Activated CD8-positive, alpha-beta memory T cell treated with anti-CD3 and anti-CD28 coated beads for 36 hours (primary cell): ENCODE results near the gene NACA2. TPM values are rescaled to one million over a fixed set of nuclear protein-coding genes. Genes with fewer than 3 reads are reported as not detected.
"Not testable (repeated sequence)": the region's sequence is repeated elsewhere in the genome, so short reads cannot be mapped to it uniquely, and the experiment has no call there.

ENCODE experiments used
- CTCF ChIA-PET: fragments of 350-600 bp; sonication (Branson Sonifier 250); formaldehyde crosslinking; loops from one replicate; lab custom pipeline; 2021; ENCODE audit warnings: antibody characterized with exemption; lab: Charles Lee
- POLR2A ChIA-PET: fragments of 350-600 bp; sonication (Branson Sonifier 250); formaldehyde crosslinking; loops from one replicate; lab custom pipeline; 2021; ENCODE audit warnings: antibody characterized with exemption; lab: Charles Lee
- total RNA-seq, 2 experiments: library from RNA; stranded (reverse); gene quantifications; one replicate each; pipeline ENCODE4 v1.2.3, GENCODE V29; 2021

Gene NACA2
- total RNA-seq = not detected

GRCh38 chr17:61591018-61591417 lies at the start of gene NACA2:
NACA2 (minus strand) TSS chr17:61591219; CDS start chr17:61591180, 39 bp downstream.
- ChIA-PET POLR2A (no interaction called here), CTCF (no interaction called here)

DNA sequence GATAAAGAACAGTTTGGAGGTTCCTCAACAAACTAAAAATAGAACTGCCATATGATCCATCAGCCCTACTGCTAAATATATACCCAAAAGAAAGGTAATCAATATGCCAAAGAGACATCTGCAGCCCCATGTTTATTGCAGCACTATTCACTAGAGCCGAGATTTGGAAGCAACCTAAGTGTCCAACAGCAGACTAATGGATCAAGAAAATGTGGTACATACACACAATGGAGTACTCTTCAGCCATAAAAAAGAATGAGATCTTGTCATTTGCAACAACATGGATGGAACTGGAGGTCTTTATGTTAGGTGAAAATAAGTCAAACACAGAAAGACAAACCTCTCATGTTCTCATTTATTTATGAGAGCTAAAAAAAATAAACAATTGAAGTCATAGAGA lies 48.8 kb upstream of the NACA2 start:
- ChIA-PET CTCF (no interaction called here), POLR2A (no interaction called here)

- ChIA-PET CTCF (no interaction called here), POLR2A (no interaction called here)
Observed at GRCh38 chr17:61638087-61638486, 47.1 kb upstream of the NACA2 start.

GRCh38 chr17:61635913-61636432 lies 45.0 kb upstream of the NACA2 start:
- POLR2A ChIA-PET = no interaction called here
- CTCF ChIA-PET = interaction anchor here (0.6 kb wide), 1 partner anchor 451 kb away, joined by 3 read pairs; no protein-coding TSS in a partner anchor

- POLR2A ChIA-PET = no interaction called here
Observed at GRCh38 chr17:61634942-61635538, 44.0 kb upstream of the NACA2 start.

DNA sequence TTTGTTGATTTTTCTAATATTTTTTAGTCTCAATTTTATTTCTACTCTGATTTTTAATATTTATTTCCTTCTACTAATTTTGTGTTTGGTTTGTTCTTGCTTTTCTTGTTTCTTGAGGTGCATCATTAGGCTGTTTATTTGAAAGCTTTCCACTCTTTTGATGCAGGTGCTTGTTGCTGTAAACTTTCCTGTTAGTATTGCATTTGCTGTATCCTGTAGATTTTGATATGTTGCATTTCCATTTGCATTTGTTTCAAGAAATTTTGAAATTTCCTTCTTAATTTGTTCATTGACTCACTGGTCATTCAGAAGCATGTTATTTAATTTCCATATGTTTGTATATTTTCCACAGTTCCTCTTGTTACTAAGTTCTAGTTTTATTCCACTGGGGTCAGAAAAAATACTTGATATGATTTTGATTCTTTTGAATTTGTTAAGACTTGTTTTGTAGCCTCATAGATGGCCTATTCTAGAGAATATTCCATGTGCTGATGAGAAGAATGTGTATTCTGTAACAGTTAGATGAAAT lies 43.1 kb upstream of the NACA2 start:
- ChIA-PET CTCF (interaction anchor here (0.7 kb wide), 1 partner anchor 20 kb away, joined by 3 read pairs; no protein-coding TSS in a partner anchor), POLR2A (no interaction called here)

More at GRCh38 chr17:61634942-61635538, 44.0 kb upstream of the NACA2 start:
- CTCF ChIA-PET = no interaction called here

GRCh38 chr17:61632826-61633225 lies 41.8 kb upstream of the NACA2 start:
- POLR2A ChIA-PET = no interaction called here
- CTCF ChIA-PET = no interaction called here

- ChIA-PET CTCF (no interaction called here), POLR2A (no interaction called here)
Observed at GRCh38 chr17:61631800-61632199, 40.8 kb upstream of the NACA2 start.

DNA sequence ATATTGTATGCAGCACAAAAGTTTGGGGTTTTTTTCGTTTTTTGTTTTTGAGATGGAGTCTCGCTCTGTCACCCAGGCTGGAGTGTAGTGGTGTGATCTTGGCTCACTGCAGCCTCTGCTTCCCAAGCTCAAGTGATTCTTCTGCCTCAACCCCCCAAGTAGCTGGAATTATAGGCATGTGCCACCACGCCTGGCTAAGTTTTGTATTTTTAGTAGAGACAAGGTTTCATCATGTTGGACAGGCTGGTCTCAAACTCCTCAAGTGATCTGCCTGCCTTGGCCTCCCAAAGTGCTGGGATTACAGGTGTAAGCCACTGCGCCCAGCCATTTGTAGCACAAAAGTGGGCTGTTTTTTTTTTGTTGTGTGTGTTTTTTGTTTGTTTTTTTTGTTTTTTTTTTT lies 37.1 kb upstream of the NACA2 start:
- CTCF ChIA-PET = interaction anchor here (0.7 kb wide), 1 partner anchor 787 kb away, joined by 3 read pairs; no protein-coding TSS in a partner anchor
- POLR2A ChIA-PET = not testable (repeated sequence)

GRCh38 chr17:61627658-61628057 lies 36.6 kb upstream of the NACA2 start:
- POLR2A ChIA-PET = no interaction called here
- CTCF ChIA-PET = no interaction called here

DNA sequence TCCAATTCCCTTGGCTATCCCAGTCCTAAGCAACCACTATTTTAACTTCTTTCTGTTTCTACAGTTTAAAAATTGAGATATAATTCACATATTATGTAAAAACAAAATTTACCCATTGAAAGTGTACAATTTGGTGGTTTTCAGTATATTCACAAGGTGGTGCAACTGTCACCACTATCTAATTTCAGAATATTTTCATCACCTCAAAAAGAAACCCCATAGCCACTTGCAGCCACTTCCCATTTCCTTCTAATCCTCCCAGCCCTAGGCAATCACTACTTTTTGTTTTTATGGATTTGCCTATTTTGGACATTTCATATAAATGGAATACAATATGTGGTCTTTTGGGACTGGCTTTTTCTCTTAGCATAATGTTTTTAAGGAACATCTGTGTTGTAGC lies 36.1 kb upstream of the NACA2 start:
- POLR2A ChIA-PET = no interaction called here

DNA sequence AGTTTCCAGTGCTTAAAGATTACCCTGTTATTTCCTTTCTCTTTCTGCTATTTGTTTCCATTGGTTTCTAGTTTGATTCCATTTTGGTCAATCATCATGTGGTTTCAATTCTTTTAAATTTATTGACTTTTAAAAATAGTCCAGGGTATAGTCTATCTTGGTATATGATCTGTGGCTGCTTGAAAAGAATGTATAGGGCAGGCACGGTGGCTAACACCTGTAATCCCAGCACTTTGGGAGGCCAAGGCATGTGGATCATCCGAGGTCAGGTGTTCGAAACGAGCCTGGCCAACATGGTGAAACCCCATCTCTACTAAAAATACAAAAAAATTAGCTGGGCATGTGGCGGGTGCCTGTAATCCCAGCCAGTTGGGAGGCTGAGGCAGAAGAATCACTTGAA lies 34.5 kb upstream of the NACA2 start:
- ChIA-PET CTCF (interaction anchor here (0.6 kb wide), 1 partner anchor 483 kb away, joined by 3 read pairs; no protein-coding TSS in a partner anchor), POLR2A (interaction anchor here (0.6 kb wide), 1 partner anchor 849 kb away, joined by 3 read pairs; no protein-coding TSS in a partner anchor)

More for the DNA sequence above, 36.1 kb upstream of the NACA2 start:
- CTCF ChIA-PET = no interaction called here

- CTCF ChIA-PET = interaction anchor here (0.6 kb wide), 1 partner anchor 484 kb away, joined by 3 read pairs; no protein-coding TSS in a partner anchor
- POLR2A ChIA-PET = interaction anchor here (0.6 kb wide), 1 partner anchor 848 kb away, joined by 3 read pairs; no protein-coding TSS in a partner anchor
Observed at GRCh38 chr17:61624951-61625350, 33.9 kb upstream of the NACA2 start.

DNA sequence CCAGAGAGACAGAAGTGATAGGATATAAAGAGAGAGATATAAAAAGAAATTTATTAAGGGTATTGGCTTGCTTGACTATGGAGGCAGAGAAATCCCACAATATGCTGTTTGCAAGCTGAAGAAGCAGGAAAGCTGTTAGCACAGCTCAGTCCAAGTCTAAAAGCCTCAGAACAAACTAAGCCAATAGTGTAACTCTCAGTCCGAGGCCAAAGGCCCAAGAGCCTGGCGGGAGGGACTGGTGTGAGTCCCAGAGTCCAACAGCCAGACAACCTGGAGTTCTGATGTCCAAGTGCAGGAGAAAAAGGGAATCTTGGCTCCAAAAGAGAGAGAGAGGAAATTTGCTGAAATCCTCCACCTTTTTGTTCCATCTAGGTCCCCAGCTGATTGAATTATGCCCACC lies 30.3 kb upstream of the NACA2 start:
- CTCF ChIA-PET = no interaction called here
- POLR2A ChIA-PET = no interaction called here

GRCh38 chr17:61619953-61620352 lies 28.9 kb upstream of the NACA2 start:
- CTCF ChIA-PET = no interaction called here

DNA sequence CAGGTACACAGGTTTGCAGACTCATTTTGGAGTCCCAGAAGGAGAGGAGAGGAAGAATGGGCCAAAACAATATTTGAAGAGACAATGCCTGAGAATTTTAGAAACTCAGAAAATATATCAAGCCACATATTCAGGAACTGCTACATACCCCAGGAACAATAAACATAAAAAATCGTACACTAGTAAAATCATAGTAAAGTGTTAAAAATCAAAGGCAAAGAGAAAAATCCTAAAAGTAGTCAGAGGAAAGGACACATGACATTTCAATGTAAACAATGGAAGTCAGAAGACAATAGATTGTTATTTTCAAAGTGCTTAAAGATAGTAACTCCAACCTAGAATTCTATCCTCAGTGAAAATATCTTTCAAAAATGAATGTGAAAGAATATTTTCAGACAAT lies 28.5 kb upstream of the NACA2 start:
- ChIA-PET POLR2A (interaction anchor here (0.7 kb wide), 1 partner anchor 105 kb away, joined by 7 read pairs; no protein-coding TSS in a partner anchor), CTCF (no interaction called here)

More at GRCh38 chr17:61619953-61620352, 28.9 kb upstream of the NACA2 start:
- POLR2A ChIA-PET = interaction anchor here (0.7 kb wide), 1 partner anchor 105 kb away, joined by 7 read pairs; no protein-coding TSS in a partner anchor

DNA sequence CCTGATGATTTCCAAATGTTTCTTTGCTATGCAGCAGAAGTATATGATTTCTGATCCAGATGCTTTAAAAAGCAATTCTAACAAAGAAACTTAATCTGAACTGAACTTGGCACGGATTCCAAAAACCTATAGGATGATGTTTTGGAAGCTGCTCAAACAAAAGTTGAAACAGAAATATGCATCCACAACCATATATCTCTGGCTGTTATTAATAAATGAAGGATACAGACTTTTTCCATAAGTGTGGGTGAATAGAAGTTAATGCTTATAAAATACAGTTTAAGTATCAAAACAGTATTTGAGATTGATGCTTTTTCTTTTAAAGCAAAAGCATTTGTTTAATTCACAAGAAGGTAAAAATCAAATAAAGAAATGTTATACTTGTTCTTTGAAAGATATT lies 27.9 kb upstream of the NACA2 start:
- ChIA-PET CTCF (no interaction called here), POLR2A (no interaction called here)

DNA sequence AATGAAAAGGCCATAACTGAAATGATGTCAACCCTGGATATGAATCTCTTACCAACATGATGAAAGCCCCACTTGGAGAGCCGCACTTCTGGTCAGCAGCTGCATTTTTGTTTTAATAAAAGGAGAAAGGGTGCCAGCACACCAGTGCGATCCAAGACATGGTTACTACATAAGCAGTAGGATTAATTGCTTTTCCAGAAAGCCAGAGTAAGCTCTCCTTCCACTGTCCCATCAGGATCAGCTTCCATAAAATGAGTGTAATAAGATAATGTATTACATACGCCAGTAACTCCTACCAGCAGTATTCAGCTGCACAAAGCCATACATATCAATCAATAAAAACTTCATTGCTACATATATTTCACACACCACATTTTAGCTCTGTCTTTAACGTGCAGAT lies 26.3 kb upstream of the NACA2 start:
- ChIA-PET POLR2A (no interaction called here), CTCF (no interaction called here)

- ChIA-PET CTCF (no interaction called here), POLR2A (no interaction called here)
Observed at GRCh38 chr17:61616783-61617182, 25.8 kb upstream of the NACA2 start.

DNA sequence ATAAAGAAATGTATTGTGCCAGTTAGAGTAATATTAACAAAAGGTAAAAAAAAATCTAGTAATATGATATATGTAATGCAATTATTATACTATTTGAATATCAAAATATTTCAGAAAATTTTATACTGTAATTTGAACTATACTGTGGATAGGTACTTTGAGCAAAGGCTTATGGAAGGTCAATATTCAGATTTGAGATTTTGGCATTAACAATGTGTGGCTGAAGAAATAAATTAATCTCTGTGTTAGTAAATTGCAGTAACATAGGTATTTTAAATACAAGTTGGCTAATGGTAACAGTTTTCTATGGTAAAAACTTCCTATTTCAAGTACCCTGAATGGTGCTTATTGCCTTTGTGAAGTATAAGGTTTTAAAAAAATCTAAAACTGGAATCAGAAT lies 23.2 kb upstream of the NACA2 start:
- POLR2A ChIA-PET = no interaction called here
- CTCF ChIA-PET = no interaction called here
